Thyroid gland (tissue), 4 donors: Measurements from ENCODE around the gene ARPC2.

ENCODE experiments used
- POLR2A ChIP-seq, 2 donors: fragments of 450-650 bp; IDR thresholded peaks; one replicate each; pipeline ENCODE4 v1.6.1; 2017; ENCODE audit warnings: antibody characterized with exemption in 2 of 2, mild to moderate bottlenecking in 2 of 2, moderate library complexity in 1 of 2
- TF ChIP-seq, protein P1 (sequence below), 6 experiments: fragments of 200-600 bp in 3 of 6; fragments of 450-650 bp in 3 of 6; sonication (generic) in 3 of 6; IDR thresholded peaks; one replicate each; pipeline ENCODE4 v1.5.1; 2016 to 2019; ENCODE audit warnings: antibody characterized with exemption in 6 of 6, mild to moderate bottlenecking in 2 of 6, inconsistent platforms in 1 of 6, moderate library complexity in 1 of 6

DNA sequence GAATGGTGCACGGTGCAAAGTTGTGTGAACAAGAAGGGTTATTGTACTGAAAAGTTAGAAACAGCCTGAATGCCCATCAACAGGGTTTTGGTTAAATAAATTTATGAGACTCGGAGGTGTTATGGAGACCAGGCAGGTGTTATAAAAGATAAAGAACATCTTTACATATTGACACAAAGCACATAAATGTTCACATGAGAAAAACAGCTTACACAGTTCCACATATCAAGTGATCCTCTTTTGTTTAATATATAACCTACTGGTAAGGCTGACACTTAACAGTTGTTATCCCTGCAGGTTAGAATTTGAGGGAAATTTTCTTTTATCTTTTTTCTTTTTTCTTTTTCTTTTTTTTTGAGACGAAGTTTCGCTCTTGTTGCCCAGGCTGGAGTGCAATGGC, 20.0 kb upstream of the ARPC2 start:
- TF ChIP-seq, protein P1, sequence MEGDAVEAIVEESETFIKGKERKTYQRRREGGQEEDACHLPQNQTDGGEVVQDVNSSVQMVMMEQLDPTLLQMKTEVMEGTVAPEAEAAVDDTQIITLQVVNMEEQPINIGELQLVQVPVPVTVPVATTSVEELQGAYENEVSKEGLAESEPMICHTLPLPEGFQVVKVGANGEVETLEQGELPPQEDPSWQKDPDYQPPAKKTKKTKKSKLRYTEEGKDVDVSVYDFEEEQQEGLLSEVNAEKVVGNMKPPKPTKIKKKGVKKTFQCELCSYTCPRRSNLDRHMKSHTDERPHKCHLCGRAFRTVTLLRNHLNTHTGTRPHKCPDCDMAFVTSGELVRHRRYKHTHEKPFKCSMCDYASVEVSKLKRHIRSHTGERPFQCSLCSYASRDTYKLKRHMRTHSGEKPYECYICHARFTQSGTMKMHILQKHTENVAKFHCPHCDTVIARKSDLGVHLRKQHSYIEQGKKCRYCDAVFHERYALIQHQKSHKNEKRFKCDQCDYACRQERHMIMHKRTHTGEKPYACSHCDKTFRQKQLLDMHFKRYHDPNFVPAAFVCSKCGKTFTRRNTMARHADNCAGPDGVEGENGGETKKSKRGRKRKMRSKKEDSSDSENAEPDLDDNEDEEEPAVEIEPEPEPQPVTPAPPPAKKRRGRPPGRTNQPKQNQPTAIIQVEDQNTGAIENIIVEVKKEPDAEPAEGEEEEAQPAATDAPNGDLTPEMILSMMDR (IDR thresholded peaks at IDR 0.05): no peak
- no peak for TF ChIP-seq POLR2A (IDR thresholded peaks at IDR 0.05)
